ENCODE data around the gene SEMA3E.

SEMA3E gene

DNA sequence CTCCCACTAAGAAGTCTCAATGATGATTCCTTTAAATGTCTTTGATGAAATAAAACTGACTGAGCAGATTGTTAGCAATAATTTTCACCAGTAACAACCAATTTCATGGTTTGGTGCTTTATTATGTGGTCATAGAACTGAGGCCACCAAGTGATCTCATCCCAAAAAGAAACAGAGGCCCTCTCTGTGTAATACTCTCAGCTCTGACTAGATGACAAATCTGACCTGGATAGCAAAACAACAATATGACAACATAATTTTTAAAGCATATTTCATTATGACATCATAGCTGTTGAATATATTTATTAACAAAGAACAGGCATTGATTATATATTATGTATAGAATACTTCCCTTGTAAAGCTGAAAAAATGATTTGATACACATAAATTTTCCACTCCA lies 5.9 kb downstream of the SEMA3E start:
- TF ChIP-seq, protein P1, sequence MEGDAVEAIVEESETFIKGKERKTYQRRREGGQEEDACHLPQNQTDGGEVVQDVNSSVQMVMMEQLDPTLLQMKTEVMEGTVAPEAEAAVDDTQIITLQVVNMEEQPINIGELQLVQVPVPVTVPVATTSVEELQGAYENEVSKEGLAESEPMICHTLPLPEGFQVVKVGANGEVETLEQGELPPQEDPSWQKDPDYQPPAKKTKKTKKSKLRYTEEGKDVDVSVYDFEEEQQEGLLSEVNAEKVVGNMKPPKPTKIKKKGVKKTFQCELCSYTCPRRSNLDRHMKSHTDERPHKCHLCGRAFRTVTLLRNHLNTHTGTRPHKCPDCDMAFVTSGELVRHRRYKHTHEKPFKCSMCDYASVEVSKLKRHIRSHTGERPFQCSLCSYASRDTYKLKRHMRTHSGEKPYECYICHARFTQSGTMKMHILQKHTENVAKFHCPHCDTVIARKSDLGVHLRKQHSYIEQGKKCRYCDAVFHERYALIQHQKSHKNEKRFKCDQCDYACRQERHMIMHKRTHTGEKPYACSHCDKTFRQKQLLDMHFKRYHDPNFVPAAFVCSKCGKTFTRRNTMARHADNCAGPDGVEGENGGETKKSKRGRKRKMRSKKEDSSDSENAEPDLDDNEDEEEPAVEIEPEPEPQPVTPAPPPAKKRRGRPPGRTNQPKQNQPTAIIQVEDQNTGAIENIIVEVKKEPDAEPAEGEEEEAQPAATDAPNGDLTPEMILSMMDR (IDR thresholded peaks at IDR 0.05; ENCODE audit: low read depth, low read length) = no peak
- no peak for DNase-seq (ENCODE audit: low read depth in 2 of 2)
- no peak overlapping the region for H3K4me3 ChIP-seq (replicated peaks in 1 of 2; ENCODE audit: low read depth in 2 of 2, low read length in 2 of 2)

DNA sequence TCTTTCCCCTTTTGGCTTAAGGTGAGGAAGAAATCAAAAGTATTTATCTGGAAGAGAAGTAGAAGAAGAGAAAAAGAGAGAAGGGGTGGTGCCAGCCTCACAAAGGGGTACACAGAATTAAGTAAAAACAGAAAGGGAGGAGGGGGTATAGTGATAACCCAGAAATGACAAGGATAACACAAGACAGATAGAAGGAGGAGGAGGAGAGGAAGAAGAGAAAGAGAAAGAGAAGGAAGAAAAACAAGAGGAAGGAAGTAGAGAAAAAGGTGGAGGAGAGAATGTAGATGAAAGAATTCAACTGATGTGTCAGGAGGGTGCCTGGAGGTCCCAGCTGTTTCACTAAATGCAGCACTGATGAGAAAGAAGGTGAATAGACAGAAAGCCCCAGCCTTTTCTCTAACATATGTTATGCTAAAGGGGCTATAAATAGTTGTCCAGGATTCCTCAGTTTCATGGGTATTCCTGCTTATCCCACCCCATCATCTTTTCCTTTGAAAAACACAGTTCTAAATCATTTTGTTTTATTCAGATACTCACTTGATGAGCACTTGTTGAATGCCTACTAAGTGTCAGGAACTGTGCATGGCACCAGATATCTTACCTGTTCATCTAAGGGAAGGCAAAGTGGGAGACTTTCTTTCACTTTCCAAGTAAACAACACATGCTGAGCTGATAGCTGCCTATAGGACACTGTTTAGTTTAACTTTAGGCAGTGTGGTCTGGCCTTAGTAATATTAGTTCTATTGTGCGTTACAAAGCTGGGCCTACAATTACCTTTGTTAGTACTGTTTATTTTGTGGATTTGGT lies 8.0 kb downstream of the SEMA3E start:
- DNase-seq (ENCODE audit: low read depth in 2 of 2) = no peak
- TF ChIP-seq, protein P1 (IDR thresholded peaks at IDR 0.05; ENCODE audit: low read depth, low read length) = no peak
- H3K4me3 ChIP-seq (replicated peaks in 1 of 2; ENCODE audit: low read depth in 2 of 2, low read length in 2 of 2) = no peak overlapping the region

- no peak for DNase-seq (ENCODE audit: low read depth in 2 of 2)
- no peak overlapping the region for H3K4me3 ChIP-seq (replicated peaks in 1 of 2; ENCODE audit: low read depth in 2 of 2, low read length in 2 of 2)
- TF ChIP-seq, protein P1 (IDR thresholded peaks at IDR 0.05; ENCODE audit: low read depth, low read length) = no peak
These were observed 8.7 kb downstream of the SEMA3E start for GRCh38 chr7:83640240-83640639.

DNA sequence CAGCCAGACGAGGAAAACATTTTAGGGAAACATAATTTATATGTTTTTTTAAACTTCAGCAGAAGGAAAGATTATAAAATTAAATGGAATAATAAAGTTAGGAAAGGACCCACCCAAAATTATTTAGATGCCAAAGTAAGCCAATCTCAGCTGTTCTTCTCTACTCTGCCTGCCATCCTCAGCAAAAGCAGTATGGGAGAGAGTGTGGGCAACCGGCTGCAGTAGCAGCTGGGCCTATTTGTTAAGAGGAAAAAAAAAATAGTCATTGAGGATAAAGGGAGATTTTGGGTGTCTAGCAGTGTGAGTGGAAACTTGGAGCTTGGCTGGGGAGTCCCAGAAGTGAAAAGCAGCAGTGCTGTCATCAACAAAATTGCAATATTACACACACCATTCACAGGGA lies 15.4 kb downstream of the SEMA3E start:
- TF ChIP-seq, protein P1 (IDR thresholded peaks at IDR 0.05; ENCODE audit: low read depth, low read length) = no peak

DNA sequence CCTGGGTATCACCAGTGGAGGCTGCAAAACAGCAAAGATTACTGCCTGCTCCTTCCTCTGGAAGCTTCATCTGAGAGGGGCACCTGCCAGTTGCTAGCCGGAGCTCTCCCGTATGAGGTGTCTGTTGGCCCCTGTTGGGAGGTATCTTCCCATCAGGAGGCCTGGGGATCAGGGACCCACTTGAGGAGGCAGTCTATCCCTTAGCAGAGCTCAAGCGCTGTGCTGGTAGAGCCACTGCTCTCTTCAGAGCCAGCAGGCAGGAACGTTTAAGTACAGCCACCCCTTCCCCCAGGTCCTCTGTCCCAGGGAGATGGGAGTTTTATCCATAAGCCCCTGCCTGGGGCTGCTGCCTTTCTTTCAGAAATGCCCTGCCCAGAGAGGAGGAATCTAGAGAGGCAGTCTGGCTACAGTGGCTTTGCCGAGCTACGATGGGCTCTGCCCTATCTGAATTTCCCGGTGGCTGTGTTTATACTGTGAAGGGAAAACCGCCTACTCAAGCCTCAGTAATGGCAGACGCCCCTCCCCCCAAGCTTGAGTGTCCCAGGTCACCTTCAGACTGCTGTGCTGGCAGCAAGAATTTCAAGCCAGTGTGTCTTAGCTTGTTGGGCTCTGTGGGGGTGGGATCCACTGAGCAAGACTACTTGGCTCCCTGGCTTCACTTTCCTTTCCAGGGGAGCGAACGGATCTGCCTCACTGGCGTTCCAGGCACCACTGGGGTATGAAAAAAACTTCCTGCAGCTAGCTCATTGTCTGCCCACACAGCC lies 19.6 kb downstream of the SEMA3E start:
- H3K4me3 ChIP-seq (replicated peaks in 1 of 2; ENCODE audit: low read depth in 2 of 2, low read length in 2 of 2) = no peak overlapping the region
- TF ChIP-seq, protein P1 (IDR thresholded peaks at IDR 0.05; ENCODE audit: low read depth, low read length) = no peak
- no peak for DNase-seq (ENCODE audit: low read depth in 2 of 2)

More for the DNA sequence above, 15.4 kb downstream of the SEMA3E start:
- no peak overlapping the region for H3K4me3 ChIP-seq (replicated peaks in 1 of 2; ENCODE audit: low read depth in 2 of 2, low read length in 2 of 2)
- no peak for DNase-seq (ENCODE audit: low read depth in 2 of 2)

GRCh38 chr7:83617858-83618257 lies 31.1 kb downstream of the SEMA3E start:
- DNase-seq (ENCODE audit: low read depth in 2 of 2) = no peak
- H3K4me3 ChIP-seq (replicated peaks in 1 of 2; ENCODE audit: low read depth in 2 of 2, low read length in 2 of 2) = no peak overlapping the region
- TF ChIP-seq, protein P1 (IDR thresholded peaks at IDR 0.05; ENCODE audit: low read depth, low read length) = no peak
